ENCODE data around the gene THAP7. TPM values are rescaled to one million over a fixed set of nuclear protein-coding genes. Genes with fewer than 3 reads are reported as not detected.
A peak's percentile ranks its signal among the peaks of the same experiment; 100 is the strongest.
"Not testable (repeated sequence)": the region's sequence is repeated elsewhere in the genome, so short reads cannot be mapped to it uniquely, and the experiment has no call there.

Gene THAP7
- total RNA-seq, 2 experiments from 2014 or later: 33.6 to 33.8 TPM

DNA sequence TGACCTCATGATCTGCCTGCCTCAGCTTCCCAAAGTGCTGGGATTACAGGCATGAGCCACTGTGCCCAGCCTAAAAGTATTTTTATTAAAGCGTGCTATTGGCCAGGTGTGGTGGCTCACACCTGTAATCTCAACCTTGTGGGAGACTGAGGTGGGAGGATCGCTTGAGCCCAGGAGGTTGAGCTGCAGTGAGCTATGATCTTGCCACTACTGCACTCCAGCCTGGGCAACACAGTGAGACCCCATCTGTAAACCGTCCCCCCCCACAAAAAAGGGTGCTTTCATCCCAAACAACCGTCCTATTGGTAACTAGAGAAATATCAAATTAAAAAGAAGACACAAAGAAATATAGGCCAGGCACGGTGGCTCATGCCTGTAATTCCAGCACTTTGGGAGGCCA is 37.2 kb upstream of the THAP7 start:
- H3K36me3 Mint-ChIP-seq; H3K9me3 Mint-ChIP-seq; H3K4me3 Mint-ChIP-seq; POLR2A ChIA-PET; H3K27ac Mint-ChIP-seq; H3K4me1 Mint-ChIP-seq; ATAC-seq (ENCODE audit: low read depth); DNase-seq: not testable (repeated sequence)
- H3K27me3 Mint-ChIP-seq: peaks cover 46% of the 10 kb centered on the region

DNA sequence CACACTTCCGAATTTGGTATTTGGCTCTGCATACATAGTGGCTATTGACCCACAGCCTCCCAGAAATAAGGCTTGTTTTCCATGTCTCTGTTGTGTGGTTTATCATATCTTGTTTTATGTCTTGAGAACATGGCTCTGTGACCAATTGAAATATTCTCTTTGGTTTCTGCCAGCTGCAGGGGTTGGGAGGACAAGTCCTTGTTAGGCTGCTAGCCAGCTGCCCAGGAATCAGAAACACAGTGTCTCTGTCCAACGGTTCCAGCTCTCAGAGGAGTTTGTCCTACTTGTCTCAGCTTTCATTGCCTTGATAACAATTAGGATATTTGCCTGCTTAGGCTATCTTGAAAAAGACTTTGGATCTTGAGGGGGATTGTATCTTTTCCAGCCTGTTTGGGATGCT is 36.5 kb upstream of the THAP7 start:
- POLR2A ChIA-PET: interaction anchor here (0.6 kb wide), 1 partner anchor 59 kb away, joined by 3 read pairs; no protein-coding TSS in a partner anchor
- no peaks in the 10 kb centered on the region for H3K36me3 Mint-ChIP-seq
- DNase-seq (no peak), ATAC-seq (ENCODE audit: low read depth) (no peak)
- H3K4me1 Mint-ChIP-seq: peaks cover 7% of the 10 kb centered on the region
- no peaks in the 10 kb centered on the region for H3K9me3 Mint-ChIP-seq
- no peak overlapping the region for H3K27ac Mint-ChIP-seq
- H3K27me3 Mint-ChIP-seq: peaks cover 50% of the 10 kb centered on the region
- no peak overlapping the region for H3K4me3 Mint-ChIP-seq

DNA sequence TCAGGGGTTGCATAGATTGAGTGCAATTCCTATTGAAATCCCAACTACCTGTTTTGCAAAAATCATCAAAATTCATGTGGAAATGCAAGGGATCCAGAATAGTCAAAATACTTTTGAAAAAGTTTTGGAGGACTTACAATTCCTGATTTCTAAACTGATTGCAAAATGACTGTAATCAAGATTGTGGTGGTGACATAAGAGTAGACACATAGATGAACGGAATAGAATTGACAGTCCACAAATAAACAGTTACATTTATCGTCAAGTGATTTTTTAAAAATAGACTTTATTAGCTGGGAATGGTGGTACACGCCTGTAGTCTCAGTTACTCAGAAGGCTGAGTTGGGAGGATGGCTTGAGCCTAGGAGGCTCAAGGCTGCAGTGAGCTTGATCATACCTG is 33.1 kb upstream of the THAP7 start:
- peaks cover 4% of the 10 kb centered on the region for H3K4me1 Mint-ChIP-seq
- POLR2A ChIA-PET: no interaction called here
- H3K27me3 Mint-ChIP-seq: peaks cover 51% of the 10 kb centered on the region
- no peaks in the 10 kb centered on the region for H3K9me3 Mint-ChIP-seq
- H3K4me3 Mint-ChIP-seq: no peak overlapping the region
- no peak overlapping the region for H3K27ac Mint-ChIP-seq
- DNase-seq (no peak), ATAC-seq (ENCODE audit: low read depth) (no peak)
- no peaks in the 10 kb centered on the region for H3K36me3 Mint-ChIP-seq

GRCh38 chr22:21033895-21034294 is 32.0 kb upstream of the THAP7 start:
- DNase-seq (no peak), ATAC-seq (ENCODE audit: low read depth) (no peak)
- Mint-ChIP-seq H3K9me3 (no peaks in the 10 kb centered on the region), H3K27me3 (peaks cover 48% of the 10 kb centered on the region), H3K27ac (no peak overlapping the region), H3K4me3 (no peak overlapping the region), H3K36me3 (no peaks in the 10 kb centered on the region), H3K4me1 (peaks cover 5% of the 10 kb centered on the region)
- POLR2A ChIA-PET: no interaction called here

GRCh38 chr22:21032868-21033688 is 31.2 kb upstream of the THAP7 start:
- POLR2A ChIA-PET: interaction anchor here (0.8 kb wide), 1 partner anchor 31 kb away, joined by 4 read pairs; the partner anchor contains the start of gene THAP7
- peak overlapping the region; percentile 51 for H3K4me3 Mint-ChIP-seq
- no peaks in the 10 kb centered on the region for H3K9me3 Mint-ChIP-seq
- H3K36me3 Mint-ChIP-seq: no peaks in the 10 kb centered on the region
- no peak overlapping the region for H3K27ac Mint-ChIP-seq
- no peak for DNase-seq
- ATAC-seq (ENCODE audit: low read depth): no peak
- H3K27me3 Mint-ChIP-seq: peaks cover 44% of the 10 kb centered on the region
- H3K4me1 Mint-ChIP-seq: peaks cover 5% of the 10 kb centered on the region

- Mint-ChIP-seq H3K27ac (no peak within 1 kb of the TSS), H3K4me3 (peak within 1 kb of the TSS; percentile 51), H3K27me3 (peaks cover 40% of the 10 kb centered on the region), H3K9me3 (no peaks in the 10 kb centered on the region), H3K36me3 (no peaks in the 10 kb centered on the region), H3K4me1 (peaks cover 5% of the 10 kb centered on the region)
- ATAC-seq (ENCODE audit: low read depth) (peak; percentile 52), DNase-seq (no peak)
- POLR2A ChIA-PET: interaction anchor here (0.8 kb wide), 1 partner anchor 30 kb away, joined by 4 read pairs; the partner anchor contains the start of gene THAP7
Measured at GRCh38 chr22:21032037-21032867, 30.3 kb upstream of the THAP7 start, which contains the start of gene SLC7A4. Gene SLC7A4, minus strand, starts transcription at chr22:21032561. Its CDS starts 749 bp downstream, at chr22:21031812.

DNA sequence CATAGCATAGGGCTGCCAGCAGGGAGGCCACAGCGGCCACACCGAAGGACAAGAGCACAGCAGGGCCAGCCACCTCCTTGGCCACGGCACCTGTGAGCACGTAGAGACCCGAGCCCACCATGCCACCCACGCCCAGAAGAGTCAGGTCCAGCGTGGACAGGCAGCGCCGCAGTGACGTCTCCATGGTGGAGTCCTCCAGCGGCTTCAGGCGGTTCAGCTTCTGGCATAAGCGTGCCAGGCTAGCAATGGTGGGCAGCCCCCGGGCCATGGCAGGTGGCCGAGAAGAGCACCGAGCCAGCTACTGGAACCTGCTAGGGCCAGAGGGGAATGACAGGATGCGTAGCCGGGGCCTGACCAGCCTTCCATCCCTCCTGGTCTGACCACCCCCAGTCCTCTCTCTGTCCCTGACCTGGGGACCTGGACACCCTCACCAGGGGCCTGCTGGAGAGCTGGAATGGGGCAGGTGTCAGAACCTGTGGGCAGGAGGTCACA is 29.7 kb upstream of the THAP7 start:
- no peaks in the 10 kb centered on the region for H3K9me3 Mint-ChIP-seq
- peak overlapping the region; percentile 37 for H3K4me3 Mint-ChIP-seq
- H3K27ac Mint-ChIP-seq: no peak overlapping the region
- peaks cover 5% of the 10 kb centered on the region for H3K4me1 Mint-ChIP-seq
- POLR2A ChIA-PET: no interaction called here
- no peak for DNase-seq
- H3K36me3 Mint-ChIP-seq: no peaks in the 10 kb centered on the region
- H3K27me3 Mint-ChIP-seq: peaks cover 37% of the 10 kb centered on the region
- ATAC-seq (ENCODE audit: low read depth): no peak

DNA sequence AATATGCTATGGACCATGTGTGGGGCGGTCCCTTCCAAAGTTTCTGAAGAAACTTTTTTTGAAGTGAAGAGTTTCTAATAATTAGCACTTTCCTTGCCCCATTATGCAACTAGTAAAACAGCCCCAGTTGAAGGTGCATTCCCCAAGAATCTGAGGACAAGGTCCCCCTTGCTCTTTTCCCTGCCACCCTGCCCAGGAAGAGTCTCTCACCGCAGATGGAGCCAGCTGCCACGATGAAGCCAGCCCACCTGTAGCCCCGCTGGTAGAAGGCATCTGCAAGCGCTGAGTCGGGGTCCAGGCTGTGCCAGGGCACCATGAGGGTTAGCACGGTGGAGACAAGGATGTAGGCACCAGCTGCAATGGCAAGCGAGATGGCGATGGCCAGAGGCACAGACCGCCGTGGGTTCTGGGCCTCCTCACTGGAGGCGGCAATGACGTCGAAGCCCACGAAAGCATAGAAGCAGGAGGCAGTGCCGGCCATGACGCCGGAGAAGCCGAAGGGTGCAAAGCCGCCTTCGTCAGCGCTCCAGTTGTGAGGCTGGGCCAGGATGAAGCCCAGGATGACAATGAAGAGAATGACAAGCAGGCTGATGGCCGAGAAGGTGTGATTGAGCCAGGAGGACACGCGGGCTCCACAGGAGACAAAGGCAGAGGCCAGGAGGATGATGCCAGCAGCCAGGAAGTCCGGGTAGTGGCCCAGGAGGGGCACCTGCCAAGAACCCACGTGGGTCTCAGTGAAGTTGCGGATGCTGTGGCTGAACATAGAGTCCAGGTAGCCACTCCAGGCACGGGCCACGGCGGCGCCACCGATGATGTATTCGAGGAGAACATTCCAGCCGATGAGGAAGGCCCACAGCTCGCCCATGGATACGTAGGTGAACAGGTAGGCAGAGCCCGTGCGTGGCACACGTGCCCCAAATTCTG is 29.0 kb upstream of the THAP7 start:
- no peak overlapping the region for H3K4me3 Mint-ChIP-seq
- peaks cover 8% of the 10 kb centered on the region for H3K4me1 Mint-ChIP-seq
- DNase-seq (no peak), ATAC-seq (ENCODE audit: low read depth) (no peak)
- H3K36me3 Mint-ChIP-seq: no peaks in the 10 kb centered on the region
- no peaks in the 10 kb centered on the region for H3K9me3 Mint-ChIP-seq
- H3K27ac Mint-ChIP-seq: no peak overlapping the region
- H3K27me3 Mint-ChIP-seq: peaks cover 31% of the 10 kb centered on the region
- POLR2A ChIA-PET: no interaction called here

- H3K4me3 Mint-ChIP-seq: no peak overlapping the region
- no peaks in the 10 kb centered on the region for H3K9me3 Mint-ChIP-seq
- ATAC-seq (ENCODE audit: low read depth) (no peak), DNase-seq (no peak)
- peaks cover 26% of the 10 kb centered on the region for H3K27me3 Mint-ChIP-seq
- POLR2A ChIA-PET: no interaction called here
- H3K36me3 Mint-ChIP-seq: peaks cover 3% of the 10 kb centered on the region
- peaks cover 16% of the 10 kb centered on the region for H3K4me1 Mint-ChIP-seq
- no peak overlapping the region for H3K27ac Mint-ChIP-seq
Measured at GRCh38 chr22:21030032-21030431, 28.1 kb upstream of the THAP7 start.

GRCh38 chr22:21029486-21030025 is 27.6 kb upstream of the THAP7 start:
- no peak for ATAC-seq (ENCODE audit: low read depth)
- peaks cover 23% of the 10 kb centered on the region for H3K27me3 Mint-ChIP-seq
- POLR2A ChIA-PET: no interaction called here
- no peak overlapping the region for H3K27ac Mint-ChIP-seq
- H3K4me3 Mint-ChIP-seq: no peak overlapping the region
- peaks cover 18% of the 10 kb centered on the region for H3K4me1 Mint-ChIP-seq
- no peak for DNase-seq
- no peaks in the 10 kb centered on the region for H3K9me3 Mint-ChIP-seq
- H3K36me3 Mint-ChIP-seq: peaks cover 3% of the 10 kb centered on the region

DNA sequence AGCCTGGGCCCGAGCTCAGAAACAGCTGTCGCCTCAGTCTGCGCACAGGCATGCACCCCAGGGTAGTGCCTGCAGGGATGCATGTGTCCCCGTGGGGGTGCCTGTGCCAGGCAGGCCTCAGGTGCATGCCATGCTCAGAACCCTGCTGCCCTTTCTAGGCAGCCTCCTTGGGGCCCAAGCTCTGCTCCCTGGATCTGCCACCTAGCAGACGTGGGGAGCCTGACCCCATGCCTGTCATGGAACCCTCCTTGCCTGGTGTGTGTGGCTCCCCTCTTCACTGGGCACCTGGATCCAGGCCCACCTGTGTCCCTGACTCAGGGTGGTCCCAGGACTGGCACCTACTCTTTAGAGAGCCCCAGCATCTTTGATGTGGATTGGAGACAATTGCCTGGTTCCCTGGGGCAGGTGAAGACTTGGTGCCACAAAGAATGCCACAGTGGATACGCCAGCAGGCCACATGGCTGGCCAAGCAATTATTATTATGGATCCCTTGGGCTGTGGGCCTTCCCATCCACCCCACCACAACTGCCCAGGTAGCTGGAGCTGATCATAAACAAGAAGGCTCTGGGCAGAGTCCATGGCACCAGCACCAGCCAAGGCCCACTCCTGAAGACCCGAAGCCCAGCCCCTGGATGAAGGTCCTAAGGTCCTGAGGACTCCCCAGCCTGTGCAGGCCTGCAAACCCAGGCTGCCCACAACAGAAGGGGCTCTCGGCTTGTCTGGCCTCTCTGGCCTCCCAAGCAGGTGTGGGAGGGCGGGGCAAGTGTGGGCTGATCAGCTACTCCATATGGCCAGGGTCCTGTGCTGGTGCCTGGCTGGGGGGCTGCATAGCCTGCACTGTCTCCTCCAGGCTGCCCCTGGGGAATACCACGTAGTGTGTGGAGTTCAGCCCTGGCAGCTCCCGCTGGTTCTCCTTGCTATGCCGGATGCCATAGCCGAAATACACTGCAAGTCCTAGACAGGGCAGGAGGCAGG is 26.6 kb upstream of the THAP7 start:
- DNase-seq: no peak
- H3K36me3 Mint-ChIP-seq: peaks cover 3% of the 10 kb centered on the region
- no peaks in the 10 kb centered on the region for H3K9me3 Mint-ChIP-seq
- H3K27me3 Mint-ChIP-seq: peaks cover 15% of the 10 kb centered on the region
- POLR2A ChIA-PET: no interaction called here
- peaks cover 21% of the 10 kb centered on the region for H3K4me1 Mint-ChIP-seq
- H3K27ac Mint-ChIP-seq: no peak overlapping the region
- H3K4me3 Mint-ChIP-seq: no peak overlapping the region
- no peak for ATAC-seq (ENCODE audit: low read depth)
